ENCODE results near the gene ZNF621. TPM values are rescaled to one million over a fixed set of nuclear protein-coding genes. Genes with fewer than 3 reads are reported as not detected.

The ZNF621 gene
- polyA plus RNA-seq, 2 of the 4 experiments (the other 2 are of a cell fraction): 6.8 to 16.1 TPM

- ChIA-PET CTCF (no interaction called here), POLR2A (interaction anchor here (1.0 kb wide), 1 partner anchor 15 kb away, joined by 3 read pairs; the partner anchor contains the start of gene ZNF620)
- Histone ChIP-seq H3K4me1 (no peaks in the 10 kb centered on the region), H3K4me2 (no peak overlapping the region), H3K4me3 (no peak overlapping the region), H3K9me3 (no peaks in the 10 kb centered on the region), H3K27ac (no peak overlapping the region)
- WGBS (ENCODE audit: missing lambda C conversion rate): 85% methylated on average over 3 of the region's 3 CpGs
- no peak for DNase-seq (ENCODE audit: low read depth in 1 of 2, low spot score in 1 of 2)
- TF ChIP-seq HOXB5 (CRISPR knock-in tag; IDR thresholded peaks at IDR 0.05) (no peak), HOXA7 (CRISPR knock-in tag; IDR thresholded peaks at IDR 0.05) (no peak), MAFK (IDR thresholded peaks at IDR 0.05; ENCODE audit: partially characterized antibody) (peak; percentile 43)
- FAIRE-seq: no peak
- ATAC-seq: no peak
Measured at GRCh38 chr3:40521254-40521653, 3.5 kb upstream of the ZNF621 start.

DNA sequence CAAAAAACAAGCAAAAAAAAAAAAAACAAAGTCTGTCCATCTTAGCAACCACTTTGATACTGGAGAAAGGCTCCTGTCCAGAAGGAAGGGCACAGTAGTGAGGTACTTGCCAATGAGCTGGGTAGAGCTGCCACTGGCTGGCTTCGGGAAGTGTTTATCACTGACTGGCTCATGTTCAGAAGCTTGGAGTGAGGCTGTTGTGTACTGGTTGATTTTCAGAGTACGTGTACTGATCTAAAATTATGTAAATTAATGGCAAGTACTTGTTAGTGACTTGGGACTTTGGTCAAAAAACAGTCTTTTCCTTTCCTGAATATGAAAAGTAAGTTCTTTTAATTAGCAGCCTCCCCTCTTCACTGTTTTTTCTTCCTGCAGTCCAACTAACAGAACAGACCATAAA lies 979 bp upstream of the ZNF621 start:
- ATAC-seq (no peak), DNase-seq (ENCODE audit: low read depth in 1 of 2, low spot score in 1 of 2) (peak in 1 of 2 experiments; percentile 6), FAIRE-seq (no peak)
- Histone ChIP-seq H3K27ac (peak overlapping the region in 1 of 2 experiments; percentile 89; a peak in 2 of 6 replicates), H3K4me2 (peak overlapping the region; percentile 65), H3K9me3 (no peaks in the 10 kb centered on the region), H3K4me1 (no peaks in the 10 kb centered on the region), H3K4me3 (peak overlapping the region; percentile 89; the same call in 2 of the 3 replicates)
- ChIA-PET POLR2A (interaction anchor here (1.1 to 2.1 kb wide), 3 partner anchors 18 to 70 kb away, joined by 4 to 6 read pairs (median 5); partner anchors contain the start of genes RPL14 and ZNF620), CTCF (no interaction called here)
- WGBS (ENCODE audit: missing lambda C conversion rate): 74% methylated on average over 2 of the region's 2 CpGs
- TF ChIP-seq HOXB5 (CRISPR knock-in tag; IDR thresholded peaks at IDR 0.05) (no peak), CEBPB (IDR thresholded peaks at IDR 0.05) (no peak), JUNB (IDR thresholded peaks at IDR 0.05) (no peak), CHD2 (IDR thresholded peaks at IDR 0.05; ENCODE audit: low read length, partially characterized antibody) (no peak), RCOR1 (IDR thresholded peaks at IDR 0.05; ENCODE audit: low read depth, low read length) (no peak), ZC3H11A (IDR thresholded peaks at IDR 0.05) (no peak), FOXS1 (CRISPR knock-in tag; IDR thresholded peaks at IDR 0.05) (no peak), HDAC2 (IDR thresholded peaks at IDR 0.05) (no peak), EHF (CRISPR knock-in tag; IDR thresholded peaks at IDR 0.05) (no peak), HEYL (CRISPR knock-in tag; IDR thresholded peaks at IDR 0.05) (no peak), SREBF2 (IDR thresholded peaks at IDR 0.05) (no peak)
- TF ChIP-seq, protein P1, sequence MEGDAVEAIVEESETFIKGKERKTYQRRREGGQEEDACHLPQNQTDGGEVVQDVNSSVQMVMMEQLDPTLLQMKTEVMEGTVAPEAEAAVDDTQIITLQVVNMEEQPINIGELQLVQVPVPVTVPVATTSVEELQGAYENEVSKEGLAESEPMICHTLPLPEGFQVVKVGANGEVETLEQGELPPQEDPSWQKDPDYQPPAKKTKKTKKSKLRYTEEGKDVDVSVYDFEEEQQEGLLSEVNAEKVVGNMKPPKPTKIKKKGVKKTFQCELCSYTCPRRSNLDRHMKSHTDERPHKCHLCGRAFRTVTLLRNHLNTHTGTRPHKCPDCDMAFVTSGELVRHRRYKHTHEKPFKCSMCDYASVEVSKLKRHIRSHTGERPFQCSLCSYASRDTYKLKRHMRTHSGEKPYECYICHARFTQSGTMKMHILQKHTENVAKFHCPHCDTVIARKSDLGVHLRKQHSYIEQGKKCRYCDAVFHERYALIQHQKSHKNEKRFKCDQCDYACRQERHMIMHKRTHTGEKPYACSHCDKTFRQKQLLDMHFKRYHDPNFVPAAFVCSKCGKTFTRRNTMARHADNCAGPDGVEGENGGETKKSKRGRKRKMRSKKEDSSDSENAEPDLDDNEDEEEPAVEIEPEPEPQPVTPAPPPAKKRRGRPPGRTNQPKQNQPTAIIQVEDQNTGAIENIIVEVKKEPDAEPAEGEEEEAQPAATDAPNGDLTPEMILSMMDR (IDR thresholded peaks at IDR 0.05): no peak

DNA sequence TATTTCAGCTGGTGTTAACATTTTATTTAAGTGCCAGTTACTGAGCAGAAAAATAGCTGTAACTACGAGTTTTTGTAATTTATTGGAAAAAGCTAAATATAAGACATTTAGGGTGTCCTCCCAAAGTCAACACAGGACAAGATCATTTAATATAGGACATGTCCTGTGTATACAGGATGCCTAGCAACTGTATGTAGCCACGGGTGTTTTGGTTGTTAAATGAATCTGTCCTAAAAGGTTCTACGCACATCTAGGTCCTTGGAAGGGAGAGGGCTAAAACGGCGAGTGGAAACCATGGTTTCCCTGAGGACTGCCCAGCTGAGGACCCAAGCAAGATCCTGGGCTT lies 565 bp upstream of the ZNF621 start:
- ATAC-seq (no peak; a peak in 2 of 6 replicates), FAIRE-seq (no peak), DNase-seq (ENCODE audit: low read depth in 1 of 2, low spot score in 1 of 2) (no peak)
- ChIA-PET POLR2A (interaction anchor here (0.6 to 2.1 kb wide), 5 partner anchors 18 to 71 kb away, joined by 4 to 11 read pairs (median 5); partner anchors contain the start of genes RPL14, ZNF619 and ZNF620), CTCF (no interaction called here)
- WGBS (ENCODE audit: missing lambda C conversion rate): 29% methylated on average over 5 of the region's 5 CpGs
- Histone ChIP-seq H3K27ac (peak overlapping the region; percentile 89 to 95), H3K4me3 (peak overlapping the region; percentile 89), H3K4me1 (no peaks in the 10 kb centered on the region), H3K9me3 (no peaks in the 10 kb centered on the region), H3K4me2 (peak overlapping the region; percentile 65)
- TF ChIP-seq TP53 (CRISPR knock-in tag; IDR thresholded peaks at IDR 0.05) (no peak), ZFP36 (IDR thresholded peaks at IDR 0.05; ENCODE audit: borderline replicate concordance, partially characterized antibody) (no peak), CHD4 (IDR thresholded peaks at IDR 0.05; ENCODE audit: borderline replicate concordance) (no peak), PHF8 (IDR thresholded peaks at IDR 0.05; ENCODE audit: borderline replicate concordance, low read depth) (no peak), CEBPB (IDR thresholded peaks at IDR 0.05) (no peak), CBX8 (IDR thresholded peaks at IDR 0.05) (no peak), MYC (IDR thresholded peaks at IDR 0.05; ENCODE audit: borderline replicate concordance, low read length) (no peak), EHF (CRISPR knock-in tag; IDR thresholded peaks at IDR 0.05) (no peak), FOSL2 (IDR thresholded peaks at IDR 0.05) (no peak), FOSL2 (CRISPR knock-in tag; IDR thresholded peaks at IDR 0.05) (no peak), NR3C1 (IDR thresholded peaks at IDR 0.05) (no peak), FOXS1 (CRISPR knock-in tag; IDR thresholded peaks at IDR 0.05) (no peak), CBX2 (IDR thresholded peaks at IDR 0.05; ENCODE audit: borderline replicate concordance, low read depth) (no peak), HMGXB4 (CRISPR knock-in tag; IDR thresholded peaks at IDR 0.05; ENCODE audit: borderline replicate concordance) (no peak)
- TF ChIP-seq, protein P1 (IDR thresholded peaks at IDR 0.05): no peak
- TF ChIP-seq, protein P2, sequence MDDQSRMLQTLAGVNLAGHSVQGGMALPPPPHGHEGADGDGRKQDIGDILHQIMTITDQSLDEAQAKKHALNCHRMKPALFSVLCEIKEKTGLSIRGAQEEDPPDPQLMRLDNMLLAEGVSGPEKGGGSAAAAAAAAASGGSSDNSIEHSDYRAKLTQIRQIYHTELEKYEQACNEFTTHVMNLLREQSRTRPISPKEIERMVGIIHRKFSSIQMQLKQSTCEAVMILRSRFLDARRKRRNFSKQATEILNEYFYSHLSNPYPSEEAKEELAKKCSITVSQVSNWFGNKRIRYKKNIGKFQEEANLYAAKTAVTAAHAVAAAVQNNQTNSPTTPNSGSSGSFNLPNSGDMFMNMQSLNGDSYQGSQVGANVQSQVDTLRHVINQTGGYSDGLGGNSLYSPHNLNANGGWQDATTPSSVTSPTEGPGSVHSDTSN (IDR thresholded peaks at IDR 0.05): no peak
